ENCODE measurements around the gene SLC9A4.
"Not testable (repeated sequence)": the region's sequence is repeated elsewhere in the genome, so short reads cannot be mapped to it uniquely, and the experiment has no call there.

Gene SLC9A4

DNA sequence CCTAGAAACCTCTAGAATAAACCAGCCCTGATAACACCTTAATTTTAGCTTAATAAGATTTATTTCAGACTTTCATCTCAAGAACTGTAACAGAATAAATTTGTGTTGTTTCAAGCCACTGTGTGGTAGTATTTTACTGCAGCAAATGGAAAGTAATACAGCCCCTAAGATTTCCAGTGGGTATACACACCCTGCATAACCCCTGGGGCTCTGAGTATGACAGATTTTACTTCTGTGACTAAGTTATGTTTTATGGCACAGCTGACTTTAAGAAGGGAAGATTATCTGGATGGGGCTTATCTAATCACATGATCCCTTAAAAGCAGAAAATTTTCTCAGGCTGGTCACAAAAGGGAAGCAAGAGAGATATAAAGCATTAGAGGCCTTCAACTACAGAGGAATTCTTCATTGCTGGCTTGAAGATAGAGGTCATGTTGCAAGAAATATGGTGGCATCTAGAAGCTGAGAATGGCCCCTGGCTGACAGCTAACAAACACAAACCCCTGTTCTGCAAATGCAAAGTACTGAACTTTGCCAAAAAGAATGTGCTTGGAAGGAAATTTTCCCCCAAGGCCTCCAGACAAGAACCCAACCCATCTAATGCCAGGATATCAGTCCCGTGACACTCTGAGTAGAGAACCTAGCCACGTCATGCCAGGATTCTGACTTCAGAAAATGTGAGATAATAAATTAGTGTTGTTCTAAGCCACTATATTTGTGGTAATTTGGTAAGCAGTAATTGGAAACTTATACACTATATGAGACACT, 78.5 kb downstream of the SLC9A4 start:
- no peak for DNase-seq

DNA sequence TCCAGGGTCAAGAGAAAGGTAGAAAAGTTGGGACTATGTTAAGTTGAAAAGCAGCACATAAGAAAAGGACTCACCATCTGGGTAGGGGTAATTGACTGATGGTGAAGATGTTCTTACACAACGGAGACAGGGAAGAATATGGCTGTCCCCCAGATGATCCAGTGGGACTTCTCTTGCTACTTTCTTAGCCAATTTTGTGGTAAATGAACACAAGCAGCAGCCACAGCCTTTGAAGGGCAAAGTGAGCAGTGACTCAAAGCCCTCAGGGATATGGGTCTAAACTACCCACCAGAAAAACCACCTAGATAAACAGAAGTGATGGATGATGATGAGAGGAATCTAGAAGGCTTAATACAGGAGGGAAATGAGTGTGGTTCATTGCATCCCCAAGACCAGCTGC, 80.6 kb downstream of the SLC9A4 start:
- DNase-seq = no peak

DNA sequence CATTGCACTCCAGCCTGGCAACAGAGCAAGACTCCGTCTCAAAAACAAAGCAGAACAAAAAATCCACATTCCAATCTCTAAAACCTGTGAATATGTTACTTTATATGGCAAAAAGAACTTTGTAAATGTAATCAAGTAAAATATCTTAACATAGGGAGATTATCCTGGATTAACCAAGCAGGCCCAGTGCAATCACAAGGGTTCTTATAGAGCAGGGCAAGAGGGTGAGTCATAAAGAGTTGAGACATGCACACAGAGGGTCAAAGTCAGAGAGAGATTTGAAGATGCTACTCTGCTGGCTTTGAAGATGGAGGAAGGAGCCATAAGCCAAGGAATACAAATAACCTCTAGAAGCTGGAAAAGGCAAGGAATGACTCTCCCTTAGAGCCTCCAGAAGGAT, 85.4 kb downstream of the SLC9A4 start:
- no peak for DNase-seq

DNA sequence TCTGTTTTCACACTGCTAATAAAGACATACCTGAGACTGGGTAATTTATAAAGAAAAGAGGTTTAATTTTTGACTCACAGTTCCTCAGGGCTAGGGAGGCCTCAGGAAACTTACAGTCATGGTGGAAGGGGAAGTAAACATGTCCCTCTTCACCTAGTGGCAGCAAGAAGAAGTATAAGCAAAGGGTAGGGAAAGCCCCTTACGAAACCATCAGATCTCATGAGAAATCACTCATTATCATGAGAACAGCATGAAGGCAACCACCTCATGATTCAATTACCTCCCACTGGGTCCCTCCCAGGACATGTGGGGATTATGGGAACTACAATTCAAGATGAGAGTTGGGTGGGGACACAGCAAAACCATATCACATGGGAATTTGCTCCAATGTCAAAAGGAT, 89.5 kb downstream of the SLC9A4 start:
- DNase-seq = not testable (repeated sequence)

DNA sequence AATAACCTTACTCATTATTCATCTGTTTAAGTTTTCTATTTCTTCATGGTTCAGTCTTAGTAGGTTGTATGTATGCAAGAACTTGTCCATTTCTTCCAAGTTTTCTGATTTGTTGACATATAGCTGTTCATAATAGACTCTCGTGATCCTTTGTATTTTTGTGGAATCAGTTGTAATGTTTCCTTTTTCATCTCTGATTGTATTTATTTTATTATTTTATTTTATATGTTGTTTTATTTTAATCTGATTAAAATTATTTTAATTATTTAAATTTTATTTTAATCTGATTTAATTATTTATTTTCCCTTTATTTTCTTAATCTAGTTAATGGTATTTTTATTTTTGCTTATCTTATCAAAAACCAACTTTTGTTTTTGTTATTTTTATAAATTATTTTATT, 102.9 kb downstream of the SLC9A4 start:
- DNase-seq = no peak

DNA sequence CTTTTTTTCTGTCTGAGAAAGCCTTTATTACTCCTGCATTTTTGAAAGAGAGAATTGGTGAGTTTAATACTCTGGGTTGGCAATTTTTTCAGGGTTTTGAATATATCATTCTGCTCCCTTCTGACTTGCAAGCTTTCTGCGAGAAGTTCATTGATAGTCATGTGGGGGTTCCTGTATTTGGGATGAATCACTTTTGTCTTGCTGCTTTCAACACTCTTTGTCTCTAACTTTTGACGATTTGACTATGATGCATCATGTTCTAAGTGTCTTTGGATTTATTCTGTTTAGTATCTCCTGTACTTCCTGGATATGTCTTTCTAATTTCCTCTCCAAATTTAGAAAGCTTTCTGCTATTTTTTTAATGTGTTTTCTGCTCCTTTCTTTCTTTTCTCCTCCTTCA, 105.3 kb downstream of the SLC9A4 start:
- no peak for DNase-seq

DNA sequence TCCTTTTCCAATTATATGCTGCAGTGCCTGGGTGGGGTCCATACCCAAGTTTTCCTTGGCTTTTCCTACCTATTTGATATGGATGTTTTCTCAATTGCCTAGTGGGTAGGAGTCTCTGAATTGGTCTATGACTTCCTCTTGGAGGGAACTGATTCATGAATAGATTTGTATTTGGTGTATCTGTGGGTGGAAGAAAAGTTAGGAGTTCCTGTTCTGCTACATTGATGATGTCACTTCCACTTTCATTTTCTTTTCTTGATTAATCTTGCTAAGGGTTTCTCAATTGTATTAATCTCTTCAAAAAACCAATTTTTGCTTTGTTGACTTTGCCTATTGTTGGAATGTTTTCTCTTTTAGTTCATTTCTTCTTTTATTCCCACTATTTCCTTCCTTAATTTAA, 108.9 kb downstream of the SLC9A4 start:
- no peak for DNase-seq

DNA sequence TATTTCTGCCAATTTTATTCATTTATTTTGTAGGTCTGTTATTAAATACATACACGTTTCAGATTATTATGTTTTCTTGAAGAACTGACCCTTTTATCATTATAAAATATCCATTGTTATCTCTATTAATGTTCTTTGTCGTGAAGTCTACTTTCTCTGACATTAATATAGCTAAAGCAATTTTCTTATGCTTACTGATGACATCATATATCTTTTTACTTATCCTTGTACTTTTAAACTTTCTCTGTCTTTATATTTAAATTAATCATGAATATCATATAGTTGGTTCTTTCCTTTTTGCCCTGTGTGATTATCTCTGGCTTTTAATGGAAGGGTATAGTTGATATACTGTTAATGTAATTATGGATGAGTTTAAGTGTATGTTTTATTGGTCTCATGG, 109.8 kb downstream of the SLC9A4 start:
- no peak for DNase-seq
